Measurements from ENCODE around the gene FGD5.

DNA sequence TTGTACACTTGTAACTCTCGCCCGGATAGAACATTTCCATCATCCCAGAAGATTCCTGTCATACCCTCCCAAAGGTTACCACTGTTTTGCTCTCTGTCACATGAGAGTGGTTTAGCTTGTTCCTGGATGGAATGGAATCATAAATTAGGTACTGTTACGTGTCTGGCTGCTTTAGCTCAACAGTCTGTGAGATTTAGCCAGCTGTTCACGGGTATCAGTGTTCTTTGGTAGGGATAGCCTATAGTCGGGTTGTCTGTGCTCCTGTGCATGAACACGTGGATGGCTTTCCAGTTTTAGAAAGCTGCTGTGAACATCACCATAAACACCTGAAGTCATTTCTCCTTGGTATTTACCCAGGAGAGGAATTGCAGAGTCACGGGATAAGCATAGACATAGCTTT lies 70.4 kb downstream of the FGD5 start:
- no peak for TF ChIP-seq EZH2phosphoT487 (IDR thresholded peaks at IDR 0.05; ENCODE audit: borderline replicate concordance, low read length)
- TF ChIP-seq, protein P1, sequence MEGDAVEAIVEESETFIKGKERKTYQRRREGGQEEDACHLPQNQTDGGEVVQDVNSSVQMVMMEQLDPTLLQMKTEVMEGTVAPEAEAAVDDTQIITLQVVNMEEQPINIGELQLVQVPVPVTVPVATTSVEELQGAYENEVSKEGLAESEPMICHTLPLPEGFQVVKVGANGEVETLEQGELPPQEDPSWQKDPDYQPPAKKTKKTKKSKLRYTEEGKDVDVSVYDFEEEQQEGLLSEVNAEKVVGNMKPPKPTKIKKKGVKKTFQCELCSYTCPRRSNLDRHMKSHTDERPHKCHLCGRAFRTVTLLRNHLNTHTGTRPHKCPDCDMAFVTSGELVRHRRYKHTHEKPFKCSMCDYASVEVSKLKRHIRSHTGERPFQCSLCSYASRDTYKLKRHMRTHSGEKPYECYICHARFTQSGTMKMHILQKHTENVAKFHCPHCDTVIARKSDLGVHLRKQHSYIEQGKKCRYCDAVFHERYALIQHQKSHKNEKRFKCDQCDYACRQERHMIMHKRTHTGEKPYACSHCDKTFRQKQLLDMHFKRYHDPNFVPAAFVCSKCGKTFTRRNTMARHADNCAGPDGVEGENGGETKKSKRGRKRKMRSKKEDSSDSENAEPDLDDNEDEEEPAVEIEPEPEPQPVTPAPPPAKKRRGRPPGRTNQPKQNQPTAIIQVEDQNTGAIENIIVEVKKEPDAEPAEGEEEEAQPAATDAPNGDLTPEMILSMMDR (IDR thresholded peaks at IDR 0.05; ENCODE audit: low read depth, low read length, poor library complexity, severe bottlenecking) = no peak
